Measurements from ENCODE around the gene SLC25A47. TPM values are rescaled to one million over a fixed set of nuclear protein-coding genes. Genes with fewer than 3 reads are reported as not detected.

SLC25A47 gene
- total and polyA plus RNA-seq, 2 experiments from 2014 or later, result 0.09 TPM; not detected in 1

- no peak for DNase-seq (ENCODE audit: low read depth in 1 of 2, low spot score in 1 of 2)
- TF ChIP-seq CTCF (IDR thresholded peaks at IDR 0.05; ENCODE audit: low read depth, low read length), result no peak
- no peaks in the 10 kb centered on the region for H3K27me3 ChIP-seq
- no peak overlapping the region for H3K27ac ChIP-seq
- no peak overlapping the region for H3K4me3 ChIP-seq
- no peaks in the 10 kb centered on the region for H3K36me3 ChIP-seq
- H3K9me3 ChIP-seq (ENCODE audit: low read depth), result no peaks in the 10 kb centered on the region
- H3K4me1 ChIP-seq (ENCODE audit: low read depth), result peaks cover 9% of the 10 kb centered on the region
Observed at GRCh38 chr14:100322138-100322957, 791 bp upstream of the SLC25A47 start.

GRCh38 chr14:100323942-100324307 lies 786 bp downstream of the SLC25A47 start:
- TF ChIP-seq CTCF (IDR thresholded peaks at IDR 0.05; ENCODE audit: low read depth, low read length), result no peak
- H3K9me3 ChIP-seq (ENCODE audit: low read depth), result no peaks in the 10 kb centered on the region
- peaks cover 4% of the 10 kb centered on the region for H3K4me1 ChIP-seq (ENCODE audit: low read depth)
- H3K36me3 ChIP-seq, result no peaks in the 10 kb centered on the region
- H3K27ac ChIP-seq, result no peak overlapping the region
- no peak overlapping the region for H3K4me3 ChIP-seq
- no peaks in the 10 kb centered on the region for H3K27me3 ChIP-seq
- no peak for DNase-seq (ENCODE audit: low read depth in 1 of 2, low spot score in 1 of 2)

- no peak for TF ChIP-seq CTCF (IDR thresholded peaks at IDR 0.05; ENCODE audit: low read depth, low read length)
- Histone ChIP-seq H3K27ac (no peak overlapping the region), H3K4me3 (no peak overlapping the region)
Observed at GRCh38 chr14:100325231-100325632, 2.1 kb downstream of the SLC25A47 start.

GRCh38 chr14:100325958-100326357 lies 2.8 kb downstream of the SLC25A47 start:
- TF ChIP-seq CTCF (IDR thresholded peaks at IDR 0.05; ENCODE audit: low read depth, low read length), result no peak
- H3K27me3 ChIP-seq, result no peaks in the 10 kb centered on the region
- no peak overlapping the region for H3K4me3 ChIP-seq
- no peaks in the 10 kb centered on the region for H3K9me3 ChIP-seq (ENCODE audit: low read depth)
- H3K36me3 ChIP-seq, result no peaks in the 10 kb centered on the region
- DNase-seq (ENCODE audit: low read depth in 1 of 2, low spot score in 1 of 2), result no peak
- H3K4me1 ChIP-seq (ENCODE audit: low read depth), result peaks cover 4% of the 10 kb centered on the region
- no peak overlapping the region for H3K27ac ChIP-seq

More at GRCh38 chr14:100325231-100325632, 2.1 kb downstream of the SLC25A47 start:
- DNase-seq (ENCODE audit: low read depth in 1 of 2, low spot score in 1 of 2), result no peak
- Histone ChIP-seq H3K9me3 (ENCODE audit: low read depth) (no peaks in the 10 kb centered on the region), H3K27me3 (no peaks in the 10 kb centered on the region), H3K4me1 (ENCODE audit: low read depth) (peaks cover 4% of the 10 kb centered on the region), H3K36me3 (no peaks in the 10 kb centered on the region)

- H3K27ac ChIP-seq, result no peak overlapping the region
- H3K4me1 ChIP-seq (ENCODE audit: low read depth), result peaks cover under 1% of the 10 kb centered on the region
- H3K4me3 ChIP-seq, result no peak overlapping the region
- H3K36me3 ChIP-seq, result no peaks in the 10 kb centered on the region
- H3K27me3 ChIP-seq, result no peaks in the 10 kb centered on the region
- no peak for DNase-seq (ENCODE audit: low read depth in 1 of 2, low spot score in 1 of 2)
- no peak for TF ChIP-seq CTCF (IDR thresholded peaks at IDR 0.05; ENCODE audit: low read depth, low read length)
- no peaks in the 10 kb centered on the region for H3K9me3 ChIP-seq (ENCODE audit: low read depth)
Observed at GRCh38 chr14:100327128-100327527, 4.0 kb downstream of the SLC25A47 start.
